PC-9 (cell line): ENCODE data around the gene MYBPC3. TPM values are rescaled to one million over a fixed set of nuclear protein-coding genes. Genes with fewer than 3 reads are reported as not detected.

Experiments
- BruUV-seq: library from RNA; stranded (reverse); fragments of 400-500 nt; replicated peaks from 2 replicates; lab custom pipeline; 2021; lab: Mats Ljungman, UMichigan
- CTCF ChIA-PET: fragments of 300-600 bp; sonication (Branson Sonifier 250); formaldehyde crosslinking; loops from one replicate; lab custom pipeline; 2022; ENCODE audit warnings: antibody characterized with exemption; lab: Charles Lee
- POLR2A ChIA-PET: fragments of 300-600 bp; sonication (Branson Sonifier 250); formaldehyde crosslinking; loops from one replicate; lab custom pipeline; 2022; ENCODE audit warnings: antibody characterized with exemption; ENCODE audit not compliant: unreplicated experiment; lab: Charles Lee
- DNase-seq, 2 experiments: peaks; one replicate each; pipeline versions ENCODE4 v3.0.0 to v3.0.0-alpha.2; 2015 to 2022; ENCODE audit warnings: mixed read lengths in 1 of 2
- H2AFZ ChIP-seq: fragments of 200-600 bp; sonication (generic); 2 replicates; pipeline ENCODE4 v1.8.1; 2017; ENCODE audit warnings: antibody characterized with exemption
- H3F3A ChIP-seq: fragments of 200-600 bp; sonication (generic); 2 replicates; pipeline ENCODE4 v1.8.1; 2017; ENCODE audit warnings: antibody characterized with exemption, mild to moderate bottlenecking, low read depth; ENCODE audit not compliant: insufficient read depth
- H3K27ac ChIP-seq: fragments of 200-600 bp; sonication (generic); 2 replicates; pipeline ENCODE4 v1.6.1; 2016; ENCODE audit warnings: mixed run types
- H3K27me3 ChIP-seq: fragments of 200-600 bp; sonication (generic); 2 replicates; pipeline ENCODE4 v1.6.1; 2016; ENCODE audit warnings: low read depth, mixed run types; ENCODE audit not compliant: insufficient read depth
- H3K36me3 ChIP-seq: fragments of 200-600 bp; sonication (generic); 2 replicates; pipeline ENCODE4 v1.6.1; 2016; ENCODE audit warnings: low read depth, mixed run types
- H3K4me1 ChIP-seq: fragments of 200-600 bp; sonication (generic); replicated peaks from 2 replicates; pipeline ENCODE4 v1.6.1; 2016; ENCODE audit warnings: mixed run types; ENCODE audit not compliant: insufficient read depth
- H3K4me2 ChIP-seq: fragments of 200-600 bp; sonication (generic); 2 replicates; pipeline ENCODE4 v1.6.1; 2017; ENCODE audit warnings: mixed run types
- H3K4me3 ChIP-seq: fragments of 200-600 bp; sonication (generic); 2 replicates; pipeline ENCODE4 v1.6.1; 2016; ENCODE audit warnings: mixed run types
- H3K79me2 ChIP-seq: fragments of 200-600 bp; sonication (generic); 2 replicates; pipeline ENCODE4 v1.6.1; 2017; ENCODE audit warnings: low read depth, mixed run types
- H3K9me2 ChIP-seq: fragments of 200-600 bp; sonication (generic); 2 replicates; pipeline ENCODE4 v1.8.1; 2017; ENCODE audit warnings: mild to moderate bottlenecking; ENCODE audit not compliant: insufficient read depth
- H3K9me3 ChIP-seq: fragments of 200-600 bp; sonication (generic); 2 replicates; pipeline ENCODE4 v1.8.1; 2016; ENCODE audit warnings: low read depth; ENCODE audit not compliant: insufficient read depth
- H4K20me1 ChIP-seq: fragments of 200-600 bp; sonication (generic); 2 replicates; pipeline ENCODE4 v1.8.1; 2017; ENCODE audit not compliant: insufficient read depth
- EZH2 ChIP-seq: fragments of 200-600 bp; sonication (generic); IDR thresholded peaks from 2 replicates; pipeline ENCODE4 v1.8.0; 2017; ENCODE audit warnings: antibody characterized with exemption, low read depth
- intact Hi-C: fragments of 100-400 bp; cut with micrococcal nuclease; formaldehyde crosslinking; loops from one replicate; pipeline ENCODE4 v1.10.0; 2022; ENCODE audit not compliant: unreplicated experiment
- total RNA-seq: library from RNA; stranded (reverse); gene quantifications from 2 replicates; pipeline ENCODE4 v1.2.3, GENCODE V29; 2021
- TF ChIP-seq, protein P1 (sequence below): fragments of 200-600 bp; sonication (generic); conservative IDR thresholded peaks from 2 replicates; pipeline ENCODE4 v1.6.1; 2017; ENCODE audit warnings: mixed run types, antibody characterized with exemption, mild to moderate bottlenecking, moderate library complexity

Gene MYBPC3
- total RNA-seq, 1 experiment from 2014 or later = not detected

DNA sequence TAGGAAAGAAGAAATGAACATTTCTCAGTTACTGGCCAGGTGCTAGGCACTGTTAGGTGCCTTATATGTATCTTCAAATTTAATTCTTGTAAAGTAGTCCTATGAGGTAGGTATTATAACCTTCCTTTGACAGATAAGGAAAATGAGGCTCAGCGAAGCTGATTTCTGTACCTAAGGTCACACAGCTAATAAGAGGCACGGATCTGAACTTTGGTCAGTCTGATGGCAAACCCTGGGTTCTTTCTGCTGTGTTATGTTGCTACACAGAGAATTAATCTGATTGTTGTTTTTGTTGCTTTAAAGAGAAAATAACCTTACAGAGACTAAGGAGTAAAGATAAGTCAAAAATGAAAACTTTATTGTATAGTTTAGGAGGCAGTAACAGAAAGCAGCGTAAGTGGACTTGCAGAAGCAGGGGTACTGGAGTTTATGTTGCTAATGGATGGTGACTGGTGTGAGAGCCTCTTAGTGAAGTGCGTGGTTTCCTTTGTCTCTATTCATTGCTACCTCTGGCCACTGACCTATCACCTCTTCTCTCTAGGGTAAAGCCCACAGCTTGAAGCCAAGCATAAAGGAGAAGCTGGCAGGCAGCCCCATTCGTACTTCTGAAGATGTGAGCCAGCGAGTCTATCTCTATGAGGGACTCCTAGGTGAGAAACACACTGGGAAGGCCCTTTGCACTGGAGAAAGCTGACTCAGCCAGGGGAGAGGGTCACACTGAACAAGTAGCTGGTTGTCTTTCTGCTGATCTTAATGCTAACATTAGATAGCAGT, 44.3 kb downstream of the MYBPC3 start:
- Histone ChIP-seq H3K9me2 (no peaks in the 10 kb centered on the region), H3K4me1 (no peaks in the 10 kb centered on the region), H3K36me3 (peaks cover 32% of the 10 kb centered on the region), H2AFZ (no peak overlapping the region), H3F3A (0 out of 2 replicates have a peak, but pooled peaks cover 7% of the 10 kb centered on the region), H4K20me1 (no peaks in the 10 kb centered on the region), H3K27ac (no peak overlapping the region), H3K27me3 (no peaks in the 10 kb centered on the region), H3K4me2 (no peak overlapping the region), H3K79me2 (no peaks in the 10 kb centered on the region), H3K9me3 (no peaks in the 10 kb centered on the region), H3K4me3 (no peak overlapping the region)
- ChIA-PET POLR2A (no interaction called here), CTCF (interaction anchor here (0.6 kb wide), 1 partner anchor 36 kb away, joined by 3 read pairs; no protein-coding TSS in a partner anchor)
- intact Hi-C loops = no loop called here
- TF ChIP-seq, protein P1, sequence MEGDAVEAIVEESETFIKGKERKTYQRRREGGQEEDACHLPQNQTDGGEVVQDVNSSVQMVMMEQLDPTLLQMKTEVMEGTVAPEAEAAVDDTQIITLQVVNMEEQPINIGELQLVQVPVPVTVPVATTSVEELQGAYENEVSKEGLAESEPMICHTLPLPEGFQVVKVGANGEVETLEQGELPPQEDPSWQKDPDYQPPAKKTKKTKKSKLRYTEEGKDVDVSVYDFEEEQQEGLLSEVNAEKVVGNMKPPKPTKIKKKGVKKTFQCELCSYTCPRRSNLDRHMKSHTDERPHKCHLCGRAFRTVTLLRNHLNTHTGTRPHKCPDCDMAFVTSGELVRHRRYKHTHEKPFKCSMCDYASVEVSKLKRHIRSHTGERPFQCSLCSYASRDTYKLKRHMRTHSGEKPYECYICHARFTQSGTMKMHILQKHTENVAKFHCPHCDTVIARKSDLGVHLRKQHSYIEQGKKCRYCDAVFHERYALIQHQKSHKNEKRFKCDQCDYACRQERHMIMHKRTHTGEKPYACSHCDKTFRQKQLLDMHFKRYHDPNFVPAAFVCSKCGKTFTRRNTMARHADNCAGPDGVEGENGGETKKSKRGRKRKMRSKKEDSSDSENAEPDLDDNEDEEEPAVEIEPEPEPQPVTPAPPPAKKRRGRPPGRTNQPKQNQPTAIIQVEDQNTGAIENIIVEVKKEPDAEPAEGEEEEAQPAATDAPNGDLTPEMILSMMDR = no peak
- TF ChIP-seq EZH2 = no peak
- DNase-seq = no peak
- no TSS peak for BruUV-seq

DNA sequence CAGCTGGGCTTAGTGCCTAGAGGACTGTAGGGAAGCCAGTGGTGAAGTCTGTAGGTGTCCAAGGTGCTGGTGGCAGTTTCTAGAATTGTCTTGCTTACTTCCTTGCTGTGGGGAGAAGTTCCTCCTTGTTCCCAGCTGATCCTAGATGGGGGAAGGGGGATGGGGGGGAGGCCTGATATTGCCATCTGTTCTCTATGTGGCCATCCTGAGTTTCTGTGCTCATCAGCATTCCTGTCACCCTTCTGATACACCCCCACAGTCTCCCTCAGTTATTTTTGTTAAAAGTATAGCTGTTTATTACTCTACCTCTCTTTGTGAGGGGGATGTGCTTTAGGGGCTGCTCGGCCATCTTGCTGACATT, 46.0 kb downstream of the MYBPC3 start:
- Histone ChIP-seq H3K4me2 (no peak overlapping the region), H3K9me2 (no peaks in the 10 kb centered on the region), H3F3A (no peaks in the 10 kb centered on the region), H3K27ac (no peak overlapping the region), H3K27me3 (no peaks in the 10 kb centered on the region), H3K79me2 (no peaks in the 10 kb centered on the region), H3K4me1 (no peaks in the 10 kb centered on the region), H3K36me3 (peaks cover 37% of the 10 kb centered on the region), H3K4me3 (no peak overlapping the region), H4K20me1 (no peaks in the 10 kb centered on the region), H2AFZ (no peak overlapping the region), H3K9me3 (no peaks in the 10 kb centered on the region)
- ChIA-PET POLR2A (no interaction called here), CTCF (interaction anchor here (0.6 kb wide), 1 partner anchor 17 kb away, joined by 6 read pairs; no protein-coding TSS in a partner anchor)
- TF ChIP-seq EZH2 = no peak
- TF ChIP-seq, protein P1 = no peak
- DNase-seq = no peak
- intact Hi-C loops = no loop called here
- BruUV-seq = no TSS peak

DNA sequence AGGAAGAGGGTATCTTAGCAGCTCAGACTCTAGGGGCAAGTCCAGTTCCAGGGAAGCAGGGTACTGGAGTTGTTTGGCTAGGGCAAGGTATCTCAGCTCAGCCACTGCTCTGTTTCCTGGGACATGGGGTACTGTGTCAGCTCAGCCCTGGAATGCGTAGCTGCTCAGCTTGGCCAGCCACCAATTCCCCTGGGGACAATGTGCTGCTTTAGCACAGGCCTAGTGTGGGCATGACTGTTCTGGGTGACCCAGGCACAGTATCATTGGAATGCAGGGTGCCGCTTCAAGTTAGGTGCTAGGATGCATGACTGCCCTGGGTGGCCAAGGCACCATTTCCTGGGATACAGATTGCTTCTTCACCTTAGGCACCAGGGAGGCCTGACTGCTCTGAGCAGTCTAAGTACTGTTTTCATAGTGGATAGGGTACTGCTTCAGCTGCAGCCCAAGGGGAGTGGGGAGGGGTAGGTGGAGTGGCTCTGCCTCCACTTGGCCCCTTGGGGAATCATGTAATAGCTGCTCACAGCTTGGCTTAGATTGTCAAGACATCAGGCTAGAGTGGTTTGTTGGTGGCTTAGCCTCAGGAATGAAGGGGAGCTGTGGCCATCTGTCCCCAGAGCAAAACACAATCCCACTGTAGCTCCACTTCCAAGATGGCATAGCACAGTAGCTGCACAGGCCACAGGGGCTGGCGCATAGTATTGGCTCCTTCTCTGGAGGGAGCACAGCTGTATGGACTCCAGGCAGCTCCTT, 46.6 kb downstream of the MYBPC3 start:
- Histone ChIP-seq H3K4me1 (no peaks in the 10 kb centered on the region), H3K27me3 (no peaks in the 10 kb centered on the region), H4K20me1 (no peaks in the 10 kb centered on the region), H3K9me3 (no peaks in the 10 kb centered on the region), H3K79me2 (no peaks in the 10 kb centered on the region), H3F3A (no peaks in the 10 kb centered on the region), H3K9me2 (no peaks in the 10 kb centered on the region), H2AFZ (no peak overlapping the region), H3K27ac (no peak overlapping the region), H3K4me2 (no peak overlapping the region), H3K4me3 (no peak overlapping the region), H3K36me3 (peaks cover 37% of the 10 kb centered on the region)
- POLR2A ChIA-PET = no interaction called here
- intact Hi-C loops = no loop called here
- no TSS peak for BruUV-seq
- TF ChIP-seq, protein P1 = no peak
- TF ChIP-seq EZH2 = no peak
- CTCF ChIA-PET = interaction anchor here (0.6 kb wide), 1 partner anchor 17 kb away, joined by 6 read pairs; no protein-coding TSS in a partner anchor
- DNase-seq = peak in 1 of 2 experiments; percentile 15
